HCT116 (cell line): Measurements from ENCODE around the gene NEDD4L. TPM values are rescaled to one million over a fixed set of nuclear protein-coding genes. Genes with fewer than 3 reads are reported as not detected.

ENCODE experiments used
- ATAC-seq: fragments of 200-7000 bp; cut with Tn5 transposase; 2 replicates; pipeline ENCODE4 v1.9.1; 2020; ENCODE audit warnings: mild to moderate bottlenecking, moderate library complexity
- BruUV-seq: library from RNA; stranded (reverse); fragments of 400-500 nt; replicated peaks from 2 replicates; lab custom pipeline; 2021; lab: Mats Ljungman, UMichigan
- CTCF ChIA-PET: fragments of 300-600 bp; sonication (Branson Sonifier 250); formaldehyde crosslinking; loops from one replicate; lab custom pipeline; 2021; ENCODE audit warnings: antibody characterized with exemption; lab: Charles Lee
- POLR2A ChIA-PET: fragments of 300-600, 350-600 bp; sonication (Branson Sonifier 250); formaldehyde crosslinking; loops from one replicate; lab custom pipeline; 2021; ENCODE audit warnings: antibody characterized with exemption; lab: Charles Lee
- RAD21 ChIA-PET, 2 experiments: fragments of 300-600 bp; sonication (Branson Sonifier 250); formaldehyde crosslinking; loops; one replicate each; lab custom pipeline; 2023; ENCODE audit warnings: low total read pairs in 2 of 2; ENCODE audit not compliant: uncharacterized antibody in 2 of 2, unreplicated experiment in 2 of 2, low non-redundant PET in 1 of 2; lab: Charles Lee
- DNase-seq: peaks from one replicate; pipeline ENCODE4 v3.0.0-alpha.2; 2010; ENCODE audit warnings: low read depth, low spot score
- H2AFZ ChIP-seq: fragments of 200-600 bp; shearing (Covaris generic), sonication (generic); 2 replicates; pipeline ENCODE4 v1.6.1; 2017; ENCODE audit warnings: low read depth, mixed run types, mixed read lengths, antibody characterized with exemption, low read length; ENCODE audit not compliant: poor library complexity, severe bottlenecking
- H3K27ac ChIP-seq: 2 replicates; pipeline ENCODE4 v1.5.1; 2012; ENCODE audit warnings: low read depth, low read length
- H3K27me3 ChIP-seq: fragments of 200-600 bp; sonication (generic); 2 replicates; pipeline ENCODE4 v1.6.1; 2016; ENCODE audit warnings: mixed run types, low read length, mixed read lengths; ENCODE audit not compliant: insufficient read depth
- H3K36me3 ChIP-seq, 2 experiments: fragments of 200-500 bp in 1 of 2; fragments of 200-600 bp in 1 of 2; sonication (Bioruptor generic) in 1 of 2; sonication (generic) in 1 of 2; 2 replicates each; pipeline versions ENCODE4 v1.5.1 to v1.6.1; 2014 to 2016; ENCODE audit warnings: low read length in 2 of 2, inconsistent platforms in 1 of 2, mixed read lengths in 1 of 2, mixed run types in 1 of 2; ENCODE audit not compliant: insufficient read depth in 2 of 2, control insufficient read depth in 1 of 2
- H3K4me1 ChIP-seq, 2 experiments: fragments of 200-600 bp in 1 of 2; sonication (generic) in 1 of 2; 2 replicates each; pipeline versions ENCODE4 v1.5.1 to v1.6.1; 2012 to 2017; ENCODE audit warnings: low read length in 2 of 2, inconsistent platforms in 1 of 2, mild to moderate bottlenecking in 1 of 2, mixed read lengths in 1 of 2, mixed run types in 1 of 2, moderate library complexity in 1 of 2; ENCODE audit not compliant: insufficient read depth in 2 of 2, control insufficient read depth in 1 of 2
- H3K4me2 ChIP-seq: fragments of 200-600 bp; sonication (generic); 2 replicates; pipeline ENCODE4 v1.6.1; 2017; ENCODE audit warnings: mixed run types, low read length, mixed read lengths
- H3K4me3 ChIP-seq, 2 experiments: fragments of 200-600 bp in 1 of 2; sonication (generic) in 1 of 2; replicated peaks in 1 of 2; 2 replicates each; pipeline ENCODE4 v1.5.1; 2011 to 2016; ENCODE audit warnings: low read length in 2 of 2, control low read depth in 1 of 2, low read depth in 1 of 2, mild to moderate bottlenecking in 1 of 2, mixed read lengths in 1 of 2, mixed run types in 1 of 2
- H3K79me2 ChIP-seq: fragments of 200-600 bp; sonication (generic); 2 replicates; pipeline ENCODE4 v1.6.1; 2017; ENCODE audit warnings: mild to moderate bottlenecking, mixed run types, low read length, moderate library complexity, mixed read lengths; ENCODE audit not compliant: insufficient read depth
- H3K9ac ChIP-seq: fragments of 200-600 bp; sonication (generic); 2 replicates; pipeline ENCODE4 v1.6.1; 2016; ENCODE audit warnings: low read length, mixed read lengths
- H3K9me2 ChIP-seq: fragments of 200-600 bp; sonication (generic), shearing (Covaris generic); 2 replicates; pipeline ENCODE4 v1.6.1; 2017; ENCODE audit warnings: mixed run types, mild to moderate bottlenecking, moderate library complexity; ENCODE audit not compliant: insufficient read depth
- H3K9me3 ChIP-seq, 2 experiments: fragments of 200-500 bp in 1 of 2; fragments of 200-600 bp in 1 of 2; sonication (Bioruptor generic) in 1 of 2; sonication (generic) in 1 of 2; 2 replicates each; pipeline ENCODE4 v1.6.1; 2014 to 2017; ENCODE audit warnings: low read length in 2 of 2, mixed read lengths in 2 of 2, inconsistent platforms in 1 of 2, low read depth in 1 of 2, mild to moderate bottlenecking in 1 of 2, mixed run types in 1 of 2, moderate library complexity in 1 of 2; ENCODE audit not compliant: control insufficient read depth in 1 of 2, insufficient read depth in 1 of 2
- H4K20me1 ChIP-seq: fragments of 200-600 bp; sonication (generic), shearing (Covaris generic); 2 replicates; pipeline ENCODE4 v1.6.1; 2017; ENCODE audit warnings: mixed run types, mild to moderate bottlenecking, moderate library complexity; ENCODE audit not compliant: insufficient read depth
- CBX3 ChIP-seq: IDR thresholded peaks from 2 replicates; pipeline ENCODE4 v1.6.1; 2012; ENCODE audit warnings: low read depth
- CTCF ChIP-seq, 3 experiments: fragments of 200-600 bp in 1 of 3; sonication (generic) in 1 of 3; IDR thresholded peaks in 2 of 3; conservative IDR thresholded peaks in 1 of 3; 2 replicates each; pipeline ENCODE4 v1.5.1; 2012 to 2017; ENCODE audit warnings: low read depth in 2 of 3, low read length in 2 of 3, antibody characterized with exemption in 1 of 3, borderline replicate concordance in 1 of 3, control low read depth in 1 of 3, mild to moderate bottlenecking in 1 of 3, mixed read lengths in 1 of 3, mixed run types in 1 of 3, moderate library complexity in 1 of 3; ENCODE audit not compliant: insufficient read depth in 1 of 3
- EGR1 ChIP-seq: IDR thresholded peaks from 2 replicates; pipeline ENCODE4 v1.6.1; 2012; ENCODE audit warnings: low read depth
- ELF1 ChIP-seq: IDR thresholded peaks from 2 replicates; pipeline ENCODE4 v1.6.1; 2012; ENCODE audit warnings: low read depth, borderline replicate concordance
- EZH2 ChIP-seq: fragments of 200-600 bp; sonication (generic); IDR thresholded peaks from 2 replicates; pipeline ENCODE4 v1.6.1; 2017; ENCODE audit warnings: antibody characterized with exemption, mixed run types
- EZH2phosphoT487 ChIP-seq: fragments of 200-600 bp; IDR thresholded peaks from 2 replicates; pipeline ENCODE4 v1.6.1; 2018; ENCODE audit warnings: antibody characterized with exemption, borderline replicate concordance
- FOSL1 ChIP-seq: IDR thresholded peaks from 2 replicates; pipeline ENCODE4 v1.6.1; 2012; ENCODE audit warnings: low read depth
- JUND ChIP-seq: IDR thresholded peaks from 2 replicates; pipeline ENCODE4 v1.6.1; 2012
- MAX ChIP-seq: IDR thresholded peaks from 2 replicates; pipeline ENCODE4 v1.6.1; 2012
- POLR2A ChIP-seq: IDR thresholded peaks from 2 replicates; pipeline ENCODE4 v1.7.0; 2011; ENCODE audit warnings: borderline replicate concordance; ENCODE audit not compliant: insufficient read depth, insufficient read length; ENCODE audit errors: extremely low read depth
- POLR2AphosphoS5 ChIP-seq: IDR thresholded peaks from 2 replicates; pipeline ENCODE4 v1.6.1; 2011; ENCODE audit warnings: mild to moderate bottlenecking, low read depth, low read length, moderate library complexity
- RAD21 ChIP-seq: IDR thresholded peaks from 2 replicates; pipeline ENCODE4 v1.6.1; 2012; ENCODE audit warnings: low read depth, mild to moderate bottlenecking
- REST ChIP-seq: IDR thresholded peaks from 2 replicates; pipeline ENCODE4 v1.6.1; 2012; ENCODE audit warnings: low read depth
- SIN3A ChIP-seq: IDR thresholded peaks from 2 replicates; pipeline ENCODE4 v1.6.1; 2012; ENCODE audit warnings: low read depth
- SP1 ChIP-seq: IDR thresholded peaks from 2 replicates; pipeline ENCODE4 v1.6.1; 2012; ENCODE audit warnings: low read depth
- TCF7L2 ChIP-seq: IDR thresholded peaks from 2 replicates; pipeline ENCODE4 v1.7.0; 2011; ENCODE audit warnings: borderline replicate concordance, inconsistent platforms; ENCODE audit not compliant: insufficient read depth, insufficient read length; ENCODE audit errors: extremely low read depth
- YY1 ChIP-seq: IDR thresholded peaks from 2 replicates; pipeline ENCODE4 v1.6.1; 2011; ENCODE audit warnings: low read length, low read depth, moderate library complexity, mild to moderate bottlenecking; ENCODE audit not compliant: insufficient replicate concordance; ENCODE audit errors: extremely low read depth
- ZBTB33 ChIP-seq: IDR thresholded peaks from 2 replicates; pipeline ENCODE4 v1.6.1; 2011; ENCODE audit warnings: mild to moderate bottlenecking, low read length, moderate library complexity; ENCODE audit not compliant: insufficient replicate concordance; ENCODE audit errors: extremely low read depth
- ZFX ChIP-seq: fragments of 450-650 bp; IDR thresholded peaks from 2 replicates; pipeline ENCODE4 v1.6.1; 2017
- intact Hi-C: fragments of 100-400 bp; cut with micrococcal nuclease; formaldehyde crosslinking; loops from 2 replicates; pipeline ENCODE4 v1.10.0; 2022
- total RNA-seq: library from RNA; stranded (reverse); gene quantifications from one replicate; pipeline ENCODE4 v1.2.1, GENCODE V29; 2021; ENCODE audit not compliant: unreplicated experiment

The NEDD4L gene
- total RNA-seq, 1 experiment from 2014 or later, result 41.5 TPM

- DNase-seq, result no peak
- H3K4me2 ChIP-seq, result no peak overlapping the region
- intact Hi-C loops, result no loop called here
- ChIA-PET RAD21 (no interaction called here), POLR2A (no interaction called here), CTCF (interaction anchor here (1.9 kb wide), 1 partner anchor 17 kb away, joined by 5 read pairs; the partner anchor contains the start of gene NEDD4L)
- H3K4me3 ChIP-seq, result no peak overlapping the region
- no peaks in the 10 kb centered on the region for H4K20me1 ChIP-seq
- H3K9me3 ChIP-seq, result no peaks in the 10 kb centered on the region
- H2AFZ ChIP-seq, result no peak overlapping the region
- no peaks in the 10 kb centered on the region for H3K79me2 ChIP-seq
- no peaks in the 10 kb centered on the region for H3K4me1 ChIP-seq
- H3K9me2 ChIP-seq, result no peaks in the 10 kb centered on the region
- no peak for ATAC-seq
- H3K36me3 ChIP-seq, result no peaks in the 10 kb centered on the region
- no peak overlapping the region for H3K9ac ChIP-seq
- no TSS peak for BruUV-seq
- H3K27me3 ChIP-seq, result no peaks in the 10 kb centered on the region
- TF ChIP-seq JUND (no peak), RAD21 (no peak), TCF7L2 (no peak), REST (no peak), POLR2A (no peak), FOSL1 (no peak), EGR1 (no peak), ELF1 (no peak), YY1 (no peak), SP1 (no peak), CBX3 (no peak), EZH2phosphoT487 (no peak), MAX (no peak), EZH2 (no peak), POLR2AphosphoS5 (no peak), ZFX (no peak), ZBTB33 (no peak), SIN3A (no peak), CTCF (IDR thresholded peaks at IDR 0.05 in 2 of 3, conservative IDR thresholded peaks at IDR 0.05 in 1 of 3; ENCODE audit: borderline replicate concordance in 1 of 3, insufficient read depth in 1 of 3, low read depth in 2 of 3, low read length in 2 of 3) (no peak)
- H3K27ac ChIP-seq, result no peak overlapping the region
These were observed 17.2 kb upstream of the NEDD4L start for GRCh38 chr18:58026857-58027256.
